Heart left ventricle (tissue), 13 donors: ENCODE data around the gene XYLT2.

Source experiments
- POLR2A ChIP-seq, 2 donors: fragments of 450-650 bp; IDR thresholded peaks; one replicate each; pipeline ENCODE4 v1.6.1; 2017; ENCODE audit warnings: antibody characterized with exemption in 2 of 2, mild to moderate bottlenecking in 2 of 2, moderate library complexity in 2 of 2
- TF ChIP-seq, protein P1 (sequence below), 12 donors: fragments of 200-600 bp; sonication (generic) in 4 of 12; IDR thresholded peaks; one replicate each; pipeline versions ENCODE4 v1.5.0 to v1.8.0; 2018 to 2022; ENCODE audit warnings: antibody characterized with exemption in 12 of 12, mild to moderate bottlenecking in 5 of 12
- donor health status: ischemic (EF 13 %, LVEDD 7.1; RV severe dilation, severe dysfunction).
- donor health status: DM: no; HTN: yes; CAD: no.
- donor health status: DM: no; HTN: no; CAD: no.
- donor health status: ischemic (EF 25% LVEDD 6.9; RV normal size, moderate dysfunction).
- donor health status: ischemic (EF 25% LVEDD 5.7; RV mildly dilated, moderate dysfunction).
- donor health status: ischemic (EF 35%, LVEDD 5.7; RV mildly dilated, moderate dysfunction).
- donor health status: nonischemic (EF 11% LVEDD 7.7; RV severe dilation, severe dysfunction).
- donor health status: DM: yes; HTN: yes; CAD: no.
- donor health status: PGD.
- donor health status: ischemic (EF 29% LVEDD 5.4; RV normal size, mild dysfunction).
- donor health status: nonischemic (EF 23%, LVEDD 6.1; RV moderate dilation, normal function).

DNA sequence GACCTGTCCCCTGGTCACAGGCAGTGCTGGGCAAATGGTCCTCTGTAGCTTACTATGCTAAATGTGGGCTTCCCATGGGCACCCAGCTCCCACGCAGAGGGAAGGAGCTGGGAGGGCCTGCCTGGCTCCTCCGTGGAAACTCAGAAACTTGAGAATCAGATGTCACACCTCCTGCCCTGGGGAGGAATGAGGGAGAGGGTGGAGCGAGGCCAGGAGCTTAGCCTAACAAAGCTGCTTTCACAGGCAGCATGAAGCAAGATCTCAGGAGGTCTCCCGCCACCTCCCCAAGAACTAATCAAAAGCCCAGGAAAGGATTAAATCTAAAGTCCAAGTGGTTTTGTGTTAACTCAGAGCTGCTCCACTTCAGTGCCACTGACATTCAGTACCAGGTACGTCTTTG lies 33.6 kb upstream of the XYLT2 start:
- no peak for TF ChIP-seq POLR2A (IDR thresholded peaks at IDR 0.05)
- TF ChIP-seq, protein P1, sequence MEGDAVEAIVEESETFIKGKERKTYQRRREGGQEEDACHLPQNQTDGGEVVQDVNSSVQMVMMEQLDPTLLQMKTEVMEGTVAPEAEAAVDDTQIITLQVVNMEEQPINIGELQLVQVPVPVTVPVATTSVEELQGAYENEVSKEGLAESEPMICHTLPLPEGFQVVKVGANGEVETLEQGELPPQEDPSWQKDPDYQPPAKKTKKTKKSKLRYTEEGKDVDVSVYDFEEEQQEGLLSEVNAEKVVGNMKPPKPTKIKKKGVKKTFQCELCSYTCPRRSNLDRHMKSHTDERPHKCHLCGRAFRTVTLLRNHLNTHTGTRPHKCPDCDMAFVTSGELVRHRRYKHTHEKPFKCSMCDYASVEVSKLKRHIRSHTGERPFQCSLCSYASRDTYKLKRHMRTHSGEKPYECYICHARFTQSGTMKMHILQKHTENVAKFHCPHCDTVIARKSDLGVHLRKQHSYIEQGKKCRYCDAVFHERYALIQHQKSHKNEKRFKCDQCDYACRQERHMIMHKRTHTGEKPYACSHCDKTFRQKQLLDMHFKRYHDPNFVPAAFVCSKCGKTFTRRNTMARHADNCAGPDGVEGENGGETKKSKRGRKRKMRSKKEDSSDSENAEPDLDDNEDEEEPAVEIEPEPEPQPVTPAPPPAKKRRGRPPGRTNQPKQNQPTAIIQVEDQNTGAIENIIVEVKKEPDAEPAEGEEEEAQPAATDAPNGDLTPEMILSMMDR (IDR thresholded peaks at IDR 0.05): no peak
